Activated CD8-positive, alpha-beta memory T cell treated with anti-CD3 and anti-CD28 coated beads, Interleukin-2, amount 50 U/mL, for 24 hours (primary cell): ENCODE results near the gene SMPDL3A.

Source experiments
- DNase-seq: peaks from one replicate; pipeline ENCODE4 v3.0.0-alpha.2; 2020; ENCODE audit errors: extremely low read depth

SMPDL3A gene

DNA sequence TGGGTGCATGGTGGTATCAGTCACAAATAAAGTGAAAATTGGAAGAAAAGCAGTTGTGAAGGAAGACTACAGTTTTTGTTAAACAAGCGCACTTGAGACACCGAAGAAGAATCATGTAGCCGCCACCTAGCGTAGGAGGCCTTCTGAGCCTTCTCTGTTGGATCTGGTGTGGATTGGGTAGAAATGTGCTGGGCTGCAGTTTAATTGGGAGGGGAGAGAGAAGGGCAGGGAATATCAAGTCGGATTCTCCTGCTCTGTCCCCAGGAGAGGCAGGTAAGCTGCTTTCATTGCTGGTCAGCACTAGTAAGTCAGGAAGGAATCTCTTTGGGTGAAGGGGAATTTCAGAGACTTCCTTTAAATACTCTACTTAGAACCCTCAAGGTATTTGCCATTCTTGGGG, 10.8 kb upstream of the SMPDL3A start:
- DNase-seq = no peak

DNA sequence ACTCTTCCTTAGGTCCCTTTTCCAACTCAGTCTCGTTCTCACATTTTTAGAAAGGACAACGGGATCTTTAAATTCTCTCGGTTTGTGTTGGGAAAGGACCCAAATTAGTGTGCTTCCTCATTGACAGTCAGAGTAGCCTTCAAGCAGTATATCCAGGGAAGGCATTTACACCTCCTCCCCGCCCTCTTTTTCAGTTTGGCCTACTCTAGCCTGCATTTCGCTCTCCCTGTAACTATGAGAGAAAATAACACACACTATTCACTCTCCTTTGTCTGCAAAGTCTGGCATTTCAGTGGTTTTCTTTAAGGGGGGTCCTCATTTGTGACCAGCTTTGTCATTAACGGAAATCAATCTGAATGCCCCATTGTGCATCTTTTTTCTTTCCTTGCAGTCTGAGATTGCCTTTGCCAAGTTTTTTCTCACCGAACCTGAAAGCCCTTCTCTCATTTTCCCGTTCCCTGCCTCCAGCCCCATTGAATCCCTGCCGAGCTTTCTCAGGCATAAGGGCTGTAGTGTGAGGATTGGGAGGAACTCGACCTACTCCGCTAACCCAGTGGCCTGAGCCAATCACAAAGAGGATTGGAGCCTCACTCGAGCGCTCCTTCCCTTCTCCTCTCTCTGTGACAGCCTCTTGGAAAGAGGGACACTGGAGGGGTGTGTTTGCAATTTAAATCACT, 9.9 kb upstream of the SMPDL3A start:
- DNase-seq = no peak

DNA sequence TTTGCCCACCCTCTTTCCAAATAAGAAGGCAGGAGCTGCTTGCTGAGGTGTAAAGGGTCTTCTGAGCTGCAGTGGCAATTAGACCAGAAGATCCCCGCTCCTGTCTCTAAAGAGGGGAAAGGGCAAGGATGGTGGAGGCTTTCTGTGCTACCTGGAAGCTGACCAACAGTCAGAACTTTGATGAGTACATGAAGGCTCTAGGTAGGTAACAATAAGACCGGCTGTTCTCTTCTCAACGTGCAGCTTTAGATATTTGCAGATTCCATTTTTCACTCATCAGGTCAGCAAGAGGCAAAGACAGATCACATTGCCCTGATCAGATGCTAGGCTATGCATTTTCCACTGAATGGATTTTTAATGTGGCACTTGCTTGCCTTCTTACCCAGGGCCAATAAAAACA, 9.4 kb upstream of the SMPDL3A start, which contains the start of gene FABP7:
Gene FABP7 (plus strand): TSS at position 50 of the 400 bp plus-strand sequence. CDS start 79 bp downstream, at position 129.
- no peak for DNase-seq

DNA sequence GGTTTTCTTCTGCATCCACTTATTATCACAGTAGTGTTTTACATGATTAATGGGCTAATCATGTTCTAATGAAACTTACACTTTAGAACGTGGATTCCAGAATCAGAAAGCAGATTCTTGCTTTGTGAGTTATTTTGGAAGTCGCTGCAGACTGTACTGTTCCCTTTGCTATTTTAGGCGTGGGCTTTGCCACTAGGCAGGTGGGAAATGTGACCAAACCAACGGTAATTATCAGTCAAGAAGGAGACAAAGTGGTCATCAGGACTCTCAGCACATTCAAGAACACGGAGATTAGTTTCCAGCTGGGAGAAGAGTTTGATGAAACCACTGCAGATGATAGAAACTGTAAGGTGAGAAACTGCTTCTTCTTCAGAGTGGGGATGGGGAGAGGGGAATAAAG, 8.9 kb upstream of the SMPDL3A start:
- DNase-seq = no peak

DNA sequence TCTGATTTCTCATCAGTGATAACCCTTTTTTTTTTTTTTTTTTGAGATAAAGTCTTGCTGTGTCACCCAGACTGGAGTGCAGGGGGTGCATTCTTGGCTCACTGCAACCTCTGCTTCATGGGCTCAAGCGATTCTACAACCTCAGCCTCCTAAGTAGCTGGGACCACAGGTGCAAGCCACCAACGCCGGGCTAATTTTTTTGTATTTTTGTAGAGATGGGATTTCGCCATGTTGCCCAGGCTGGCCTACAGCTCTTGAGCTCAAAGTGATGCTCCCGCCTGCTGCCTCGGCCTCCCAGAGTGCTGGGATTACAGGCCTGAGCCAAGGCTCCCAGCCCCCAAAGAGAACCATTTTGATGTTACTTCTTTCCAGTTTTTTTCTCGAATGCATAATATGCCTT, 7.3 kb upstream of the SMPDL3A start:
- no peak for DNase-seq

DNA sequence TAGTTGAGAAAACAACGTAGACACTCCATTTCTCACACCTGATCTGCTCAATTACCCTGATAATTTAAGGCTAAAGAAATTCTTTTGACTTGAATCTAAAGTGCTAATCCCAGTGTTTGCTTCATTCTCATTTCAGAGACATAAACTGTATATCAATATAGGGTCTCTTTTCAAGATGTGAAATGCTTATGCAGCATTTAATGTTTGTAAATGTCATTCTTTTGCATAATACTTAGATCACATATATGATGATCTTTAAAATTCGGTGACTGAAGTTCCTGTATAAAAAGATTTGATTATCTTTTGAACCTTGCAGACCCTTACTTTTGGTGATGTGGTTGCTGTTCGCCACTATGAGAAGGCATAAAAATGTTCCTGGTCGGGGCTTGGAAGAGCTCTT, 5.7 kb upstream of the SMPDL3A start:
- no peak for DNase-seq

DNA sequence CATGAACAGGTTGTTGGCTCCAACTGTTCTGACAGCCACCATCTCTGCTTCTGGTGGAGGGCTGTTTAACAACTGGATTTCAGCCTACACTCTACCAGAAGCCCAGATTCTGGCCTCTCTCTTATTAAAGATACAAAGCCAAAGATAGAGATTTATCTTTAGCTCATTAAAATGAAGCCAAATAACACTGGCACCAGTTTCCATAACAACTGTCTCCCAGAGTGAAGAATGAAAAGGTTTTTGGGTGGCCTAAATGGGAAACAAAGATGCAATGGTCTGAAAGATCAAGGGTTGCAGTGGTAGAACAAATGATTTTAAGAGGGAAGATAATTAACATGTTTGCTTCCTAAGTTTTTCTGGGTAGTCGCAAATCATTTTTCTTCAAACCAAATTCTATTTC, 3.2 kb upstream of the SMPDL3A start:
- DNase-seq = no peak

DNA sequence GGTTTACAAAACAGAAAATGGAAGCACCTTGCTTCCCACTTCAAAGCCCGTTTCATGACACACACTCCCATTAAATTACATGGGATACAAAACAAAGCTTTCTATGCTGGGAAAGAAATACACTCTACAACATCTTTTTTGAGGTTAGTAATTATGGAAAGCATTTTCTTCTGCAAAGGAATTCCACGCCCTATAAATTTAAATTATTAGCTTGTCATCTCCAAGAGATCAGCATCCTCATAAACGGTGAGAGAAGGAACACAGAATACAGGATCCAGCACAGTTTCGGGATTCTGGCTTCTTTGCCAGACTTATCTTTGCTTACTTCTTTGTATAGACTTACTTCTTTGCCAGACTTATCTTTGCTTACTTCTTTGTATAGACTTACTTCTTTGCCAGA, 1.3 kb upstream of the SMPDL3A start:
- DNase-seq = no peak

DNA sequence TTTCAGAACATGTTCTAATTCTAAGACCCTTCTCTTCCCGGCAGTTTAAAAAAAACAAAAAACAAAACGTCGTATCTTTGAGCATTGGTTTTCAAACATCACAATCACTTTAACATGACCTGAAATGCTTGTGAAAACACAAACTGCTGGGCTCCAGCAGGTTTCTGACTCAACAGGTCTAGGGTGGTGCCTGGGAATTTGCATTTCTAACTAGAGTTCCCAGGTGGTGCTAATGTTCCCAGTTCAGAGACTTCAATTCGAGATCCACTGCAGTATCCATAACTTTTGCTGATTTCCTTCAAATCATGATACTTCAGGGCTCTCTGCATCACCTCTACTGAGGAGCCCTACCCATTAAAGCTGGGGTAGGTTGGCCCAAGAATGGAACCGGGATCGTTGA, 850 bp upstream of the SMPDL3A start:
- no peak for DNase-seq

DNA sequence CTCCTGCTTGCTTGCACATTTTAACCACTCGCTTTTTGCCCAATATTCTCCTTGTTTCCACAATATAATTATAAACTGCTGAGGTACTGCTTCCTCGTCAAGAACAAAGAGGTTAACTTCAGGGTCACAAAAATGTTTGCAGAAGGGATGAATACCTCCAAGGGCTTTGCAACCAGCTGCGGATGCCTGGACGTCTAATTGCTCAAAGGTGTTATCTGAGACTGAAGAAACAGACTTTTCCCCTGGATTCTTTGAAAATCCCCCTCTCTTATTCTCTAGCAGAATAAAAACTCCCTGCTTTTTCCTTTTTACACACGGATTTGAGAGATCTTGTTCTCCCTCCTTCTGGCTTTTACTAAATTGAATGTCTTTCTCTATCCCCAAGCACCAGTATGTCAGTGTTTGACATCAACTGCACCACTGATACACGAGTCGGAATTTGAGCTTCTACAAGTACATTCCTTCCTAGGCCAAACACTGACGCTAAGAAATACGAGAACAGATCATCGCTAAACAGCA, 336 bp upstream of the SMPDL3A start:
- DNase-seq = no peak

DNA sequence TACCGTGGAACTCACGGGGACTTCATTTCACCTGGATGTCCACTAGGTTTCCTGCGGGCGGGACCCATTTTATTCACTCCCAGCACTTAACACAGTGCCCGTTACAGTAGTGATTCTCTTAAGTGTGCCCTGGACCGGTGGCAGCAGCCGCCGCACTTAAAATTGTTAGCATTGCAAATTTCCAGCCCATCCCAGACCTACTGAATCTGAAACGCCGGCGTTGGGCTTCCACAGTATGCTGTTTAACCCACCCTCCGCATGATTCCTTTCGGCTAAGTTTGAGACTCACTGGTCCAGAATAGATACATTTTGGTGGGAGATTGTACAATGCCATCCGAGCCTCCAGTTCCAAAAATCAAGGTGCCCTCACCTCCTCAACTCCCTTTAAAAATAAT, 967 bp downstream of the SMPDL3A start:
- no peak for DNase-seq

DNA sequence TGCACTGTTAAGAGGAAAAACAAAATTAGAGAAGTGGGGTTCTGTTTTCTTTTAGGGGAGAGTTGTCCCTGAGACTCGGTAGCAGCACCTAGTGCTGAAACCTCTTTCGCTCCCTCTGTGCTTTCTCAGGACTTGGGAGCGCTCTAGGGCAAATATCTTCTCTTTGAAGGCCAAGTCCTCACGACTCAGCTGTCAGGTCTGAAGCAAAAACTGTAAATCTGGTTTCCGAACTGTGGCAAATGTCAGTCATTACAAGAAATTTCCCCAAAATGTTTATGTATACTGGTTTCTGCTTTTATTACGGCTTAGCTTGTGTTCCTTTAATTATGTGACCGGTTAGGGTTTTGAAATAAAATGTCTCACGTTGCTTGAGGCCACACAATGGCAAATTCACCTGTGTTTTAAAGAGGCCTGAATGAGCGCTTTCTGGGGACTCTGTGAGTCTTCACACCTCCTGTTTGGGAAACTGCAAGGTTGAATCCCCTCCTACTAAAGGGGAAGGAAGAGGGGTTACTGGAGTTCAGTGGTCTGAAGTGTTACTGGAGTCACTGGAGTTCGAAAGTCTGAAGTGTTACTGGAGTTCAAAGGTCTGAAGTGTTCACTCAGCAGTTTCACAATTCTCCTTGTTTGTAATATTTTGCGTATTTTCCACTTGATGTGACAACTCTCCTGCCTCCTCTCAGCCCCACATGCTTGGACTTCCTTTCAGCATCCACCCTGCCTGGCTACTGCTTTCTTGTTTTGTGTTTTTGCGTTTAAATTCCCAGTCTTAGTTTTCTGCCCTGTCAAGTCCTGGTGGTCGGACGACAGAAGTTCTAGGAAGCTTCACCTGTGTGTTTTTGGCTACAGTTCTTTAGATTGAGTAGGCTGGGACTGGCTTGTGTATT, 1.6 kb downstream of the SMPDL3A start:
- no peak for DNase-seq

DNA sequence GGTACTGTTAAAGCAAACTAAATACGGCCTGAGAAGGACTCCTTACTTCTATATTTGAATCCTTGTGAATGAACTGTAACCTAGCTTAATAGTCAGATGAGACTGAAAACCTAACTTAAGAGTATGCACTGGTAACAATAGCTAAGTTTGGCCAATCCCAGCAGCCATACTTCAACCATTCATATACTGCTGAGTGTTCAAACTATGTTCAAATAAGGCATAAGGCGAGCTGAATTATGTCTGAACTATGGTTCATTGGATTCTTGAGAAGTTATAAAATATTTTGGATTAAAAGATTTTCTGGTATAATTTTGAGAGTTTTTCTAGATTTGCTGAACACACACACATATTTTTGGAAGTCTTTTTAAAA, 2.2 kb downstream of the SMPDL3A start:
- no peak for DNase-seq

DNA sequence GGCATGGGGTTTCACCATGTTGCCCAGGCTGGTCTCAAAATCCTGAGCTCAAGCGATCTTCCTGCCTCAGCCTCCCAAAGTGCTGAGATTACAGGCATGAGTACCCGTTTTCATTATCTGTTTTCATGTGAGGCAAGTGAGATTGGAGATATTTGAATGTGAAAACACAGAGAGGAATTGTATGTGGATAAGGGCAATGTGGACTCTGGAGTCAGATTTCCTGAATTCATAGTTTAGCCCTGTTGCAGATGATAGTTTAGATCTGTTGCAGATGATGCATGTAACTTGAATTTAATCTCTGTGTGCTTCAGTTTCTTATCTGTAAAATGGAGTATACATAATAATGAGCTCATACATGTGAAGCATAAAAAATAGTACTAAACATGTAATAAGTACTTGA, 3.7 kb downstream of the SMPDL3A start:
- DNase-seq = no peak

DNA sequence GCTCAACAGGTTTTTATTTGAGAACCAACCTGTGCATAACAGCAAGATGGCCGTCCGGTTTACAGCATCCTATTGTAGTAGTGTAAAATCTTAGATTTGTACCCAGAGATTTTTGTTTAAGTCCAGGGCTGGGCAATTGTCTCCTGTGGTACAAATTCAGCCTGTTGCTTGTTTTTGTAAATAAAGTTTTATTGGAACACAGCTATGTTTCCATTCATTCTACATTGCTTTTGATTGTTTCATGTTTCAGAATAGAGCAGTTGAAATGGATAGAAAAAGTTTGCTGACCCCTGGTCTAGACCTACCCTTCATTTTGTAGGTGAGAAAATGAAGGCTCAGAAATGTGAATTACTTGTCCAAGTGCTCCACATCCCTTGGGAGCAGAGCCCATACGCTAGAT, 8.5 kb downstream of the SMPDL3A start:
- no peak for DNase-seq

DNA sequence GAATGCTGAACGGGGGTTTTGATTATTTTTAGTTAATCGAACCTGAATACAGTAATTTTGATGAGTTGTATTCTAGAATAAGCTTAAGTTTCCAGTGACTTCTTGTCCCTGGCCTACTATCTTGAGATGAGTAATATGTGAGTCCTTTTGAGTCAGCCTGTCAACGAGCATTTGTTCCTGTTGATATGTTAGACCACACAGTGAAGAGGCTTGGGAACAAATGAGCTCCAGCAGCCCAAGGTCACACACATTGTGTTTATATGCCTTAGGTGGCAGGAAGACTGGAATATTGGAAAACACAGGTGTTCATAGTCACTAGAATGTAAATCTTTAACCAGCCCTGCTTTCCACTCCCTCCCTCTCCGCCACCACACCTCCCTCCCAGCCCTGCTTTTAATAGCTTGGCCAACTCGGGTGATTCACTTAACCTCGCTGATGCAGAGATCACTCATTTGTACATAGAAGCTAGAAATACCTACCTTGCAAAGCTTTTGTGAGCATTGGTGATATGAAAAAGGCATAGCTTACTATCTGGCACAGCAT, 9.1 kb downstream of the SMPDL3A start:
- DNase-seq = no peak

DNA sequence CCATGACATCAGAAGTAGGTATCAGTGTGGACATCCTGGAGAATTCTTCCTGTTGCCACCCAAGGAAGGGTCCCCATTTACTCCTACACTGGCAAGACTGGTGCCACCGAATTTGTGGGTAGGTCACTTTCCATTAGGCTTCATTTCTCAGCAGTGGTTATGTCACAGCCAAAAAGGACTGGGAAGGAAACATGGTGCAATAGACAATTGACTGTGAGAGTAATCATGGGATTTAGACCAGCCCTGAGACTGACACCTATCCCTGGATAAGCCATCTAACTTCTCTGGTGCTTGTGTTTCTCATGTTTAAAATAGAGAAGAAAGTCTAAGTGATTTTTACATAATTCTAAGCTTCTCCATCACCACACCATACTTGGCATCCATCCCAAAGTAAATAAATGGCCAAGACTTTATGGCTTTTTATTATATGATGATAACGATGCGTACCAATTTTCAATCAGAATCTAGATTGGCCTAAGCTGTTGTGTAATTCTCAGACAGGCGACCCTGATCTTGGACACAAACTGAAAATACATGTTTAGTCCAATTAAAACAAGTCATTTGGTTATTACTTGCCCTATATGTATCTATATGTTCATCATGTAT, 10.2 kb downstream of the SMPDL3A start:
- DNase-seq = no peak

DNA sequence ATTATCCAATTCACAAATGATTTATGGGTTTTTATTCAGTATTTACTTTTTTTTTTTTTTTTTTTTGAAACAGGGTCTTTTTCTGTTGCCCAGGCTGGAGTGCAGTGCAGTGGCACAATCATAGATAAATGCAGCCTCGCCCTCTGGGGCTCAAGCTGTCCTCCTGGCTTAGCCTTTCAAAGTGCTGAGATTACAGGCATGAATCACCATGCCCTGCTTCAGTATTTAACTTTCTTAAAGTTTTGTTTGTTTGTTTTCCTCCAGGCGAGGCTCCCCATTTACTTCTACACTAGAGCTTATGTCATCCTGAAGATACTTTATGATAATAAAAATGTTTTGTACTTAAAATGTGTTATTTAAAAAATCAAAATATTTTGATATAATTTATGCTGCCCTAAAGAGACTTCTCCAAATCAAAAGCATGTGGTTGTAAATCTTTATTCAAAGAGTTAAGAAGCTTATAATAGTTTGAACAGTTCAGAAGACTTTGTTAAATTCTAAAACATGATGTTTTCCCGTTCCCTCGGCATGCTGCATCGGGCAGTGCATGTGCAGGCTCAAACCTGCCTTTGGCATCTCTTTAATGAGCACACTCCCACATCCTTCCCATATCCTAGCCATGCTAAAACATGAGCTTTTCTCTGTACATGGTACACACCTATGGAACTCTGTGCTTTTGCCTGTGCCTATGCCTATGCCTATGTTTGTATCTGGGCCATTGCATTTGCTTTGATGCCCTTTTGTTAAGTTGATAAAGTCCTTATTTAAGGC, 11.0 kb downstream of the SMPDL3A start:
- DNase-seq = no peak

DNA sequence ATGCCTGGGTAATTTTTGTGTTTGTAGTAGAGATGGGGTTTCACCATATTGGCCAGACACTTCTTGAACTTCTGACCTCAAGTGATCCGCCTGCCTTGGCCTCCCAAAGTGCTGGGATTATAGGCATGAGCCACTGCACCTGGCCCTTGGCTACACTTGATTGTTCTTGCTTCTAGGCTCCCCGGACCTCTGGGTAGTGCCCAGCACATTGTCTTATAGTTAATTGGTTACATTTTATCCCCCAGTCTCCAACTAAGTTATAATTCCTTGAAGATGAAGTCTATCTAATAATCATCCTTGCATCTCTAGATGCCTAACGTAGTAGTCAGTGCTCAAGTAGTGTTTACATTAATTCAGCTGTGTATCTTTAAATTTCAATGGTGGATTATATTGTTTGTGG, 11.8 kb downstream of the SMPDL3A start:
- DNase-seq = no peak

DNA sequence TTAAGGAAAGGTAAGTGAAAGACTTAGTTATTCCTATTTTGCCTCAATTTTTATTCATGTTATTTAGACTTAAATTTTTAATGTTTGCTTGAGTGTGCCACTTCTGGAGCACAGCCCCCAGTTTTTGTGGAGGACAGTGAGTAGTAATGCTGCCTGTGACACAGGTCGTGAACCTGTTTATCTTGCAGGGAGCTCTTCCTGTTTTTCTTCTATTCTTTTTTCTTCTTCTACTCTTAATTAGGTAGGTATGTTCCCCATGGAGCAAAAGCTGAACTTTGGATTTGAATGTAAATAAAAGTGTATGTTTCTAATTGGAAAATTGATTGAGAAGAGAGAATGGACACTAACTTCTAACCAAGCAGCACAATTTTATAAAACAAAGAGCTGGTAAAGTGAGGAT, 12.3 kb downstream of the SMPDL3A start:
- no peak for DNase-seq

DNA sequence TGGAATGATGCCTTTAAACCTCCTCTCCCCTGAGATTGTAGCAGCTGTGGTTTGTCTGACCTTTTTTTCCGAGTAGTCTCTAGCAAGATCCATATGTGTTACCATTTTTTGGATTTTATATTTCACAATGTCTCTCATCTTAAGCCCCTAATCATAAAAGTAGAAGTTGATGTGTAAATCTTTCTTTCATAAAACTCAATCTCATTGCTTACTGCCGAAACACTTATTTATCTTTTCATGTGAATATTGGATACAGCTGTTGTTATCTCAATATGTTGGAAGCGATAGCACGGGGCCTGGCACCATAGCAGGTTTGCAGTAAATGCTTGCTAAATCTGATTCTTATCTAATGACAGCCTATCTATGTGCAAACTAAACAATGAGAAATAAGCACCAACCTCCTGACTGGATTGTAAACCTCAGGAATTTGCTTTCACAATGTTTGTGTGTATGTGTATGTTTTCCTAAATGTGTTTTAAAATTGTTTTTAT, 14.2 kb downstream of the SMPDL3A start:
- no peak for DNase-seq
